Thyroid gland (tissue), 4 donors: Measurements from ENCODE around the gene LZTS3.

Experiments
- POLR2A ChIP-seq, 2 donors: fragments of 450-650 bp; IDR thresholded peaks; one replicate each; pipeline ENCODE4 v1.6.1; 2017; ENCODE audit warnings: antibody characterized with exemption in 2 of 2, mild to moderate bottlenecking in 2 of 2, moderate library complexity in 1 of 2
- TF ChIP-seq, protein P1 (sequence below), 6 experiments: fragments of 200-600 bp in 3 of 6; fragments of 450-650 bp in 3 of 6; sonication (generic) in 3 of 6; IDR thresholded peaks; one replicate each; pipeline ENCODE4 v1.5.1; 2016 to 2019; ENCODE audit warnings: antibody characterized with exemption in 6 of 6, mild to moderate bottlenecking in 2 of 6, inconsistent platforms in 1 of 6, moderate library complexity in 1 of 6

DNA sequence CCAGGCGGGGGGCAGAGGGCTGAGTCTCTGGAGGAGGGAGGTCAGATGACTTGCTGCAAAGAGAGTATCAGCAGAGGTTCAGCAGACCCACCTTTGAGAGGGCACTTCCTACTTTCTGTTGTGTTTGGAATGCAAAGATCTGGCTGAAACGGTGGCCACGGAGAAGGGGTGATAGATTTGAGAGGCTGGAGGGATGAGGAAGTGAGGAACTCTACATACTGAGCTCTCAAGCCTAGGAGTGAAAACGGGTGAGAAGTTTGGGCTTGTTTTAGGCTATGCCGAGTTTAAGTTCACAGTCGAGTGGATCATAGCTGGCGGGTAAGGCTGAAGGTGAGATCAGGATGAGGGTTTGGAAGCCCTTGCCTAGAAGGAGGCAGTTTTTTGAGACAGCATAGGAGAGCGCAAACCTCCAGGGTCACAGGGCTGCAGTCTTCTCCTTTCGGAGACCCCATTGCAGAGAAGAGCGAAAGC is 35.5 kb upstream of the LZTS3 start:
- TF ChIP-seq, protein P1, sequence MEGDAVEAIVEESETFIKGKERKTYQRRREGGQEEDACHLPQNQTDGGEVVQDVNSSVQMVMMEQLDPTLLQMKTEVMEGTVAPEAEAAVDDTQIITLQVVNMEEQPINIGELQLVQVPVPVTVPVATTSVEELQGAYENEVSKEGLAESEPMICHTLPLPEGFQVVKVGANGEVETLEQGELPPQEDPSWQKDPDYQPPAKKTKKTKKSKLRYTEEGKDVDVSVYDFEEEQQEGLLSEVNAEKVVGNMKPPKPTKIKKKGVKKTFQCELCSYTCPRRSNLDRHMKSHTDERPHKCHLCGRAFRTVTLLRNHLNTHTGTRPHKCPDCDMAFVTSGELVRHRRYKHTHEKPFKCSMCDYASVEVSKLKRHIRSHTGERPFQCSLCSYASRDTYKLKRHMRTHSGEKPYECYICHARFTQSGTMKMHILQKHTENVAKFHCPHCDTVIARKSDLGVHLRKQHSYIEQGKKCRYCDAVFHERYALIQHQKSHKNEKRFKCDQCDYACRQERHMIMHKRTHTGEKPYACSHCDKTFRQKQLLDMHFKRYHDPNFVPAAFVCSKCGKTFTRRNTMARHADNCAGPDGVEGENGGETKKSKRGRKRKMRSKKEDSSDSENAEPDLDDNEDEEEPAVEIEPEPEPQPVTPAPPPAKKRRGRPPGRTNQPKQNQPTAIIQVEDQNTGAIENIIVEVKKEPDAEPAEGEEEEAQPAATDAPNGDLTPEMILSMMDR (IDR thresholded peaks at IDR 0.05), result no peak
- no peak for TF ChIP-seq POLR2A (IDR thresholded peaks at IDR 0.05)
